HG02610 (cell line): ENCODE measurements around the gene ATL1.
"Not testable (repeated sequence)": the region's sequence is repeated elsewhere in the genome, so short reads cannot be mapped to it uniquely, and the experiment has no call there.

Source experiments
- ATAC-seq: cut with Tn5 transposase; IDR thresholded peaks from one replicate; pipeline ENCODE4 v1.9.1; 2021; ENCODE audit warnings: mild to moderate bottlenecking, moderate library complexity; ENCODE audit not compliant: unreplicated experiment

The ATL1 gene

GRCh38 chr14:50647753-50648152 lies 87.8 kb downstream of the ATL1 start:
- ATAC-seq, result no peak

DNA sequence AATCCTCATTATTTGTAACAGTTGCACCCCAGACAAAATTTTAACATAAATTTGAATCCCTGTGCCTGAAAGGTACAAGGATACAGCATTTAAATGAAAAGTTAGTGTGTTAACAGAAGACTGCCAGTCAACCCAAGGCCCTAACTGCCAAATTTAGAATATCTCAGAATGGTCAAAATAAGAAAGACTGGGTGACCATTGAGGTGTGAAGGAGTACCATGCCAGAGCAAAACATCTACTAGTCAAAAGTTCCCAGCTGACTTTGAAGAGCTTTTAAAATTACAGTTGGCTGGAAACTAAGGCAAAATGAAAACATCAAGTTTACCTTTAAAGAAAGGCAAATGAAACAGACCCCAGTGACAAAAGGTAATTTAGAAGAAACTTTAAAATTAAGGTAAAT lies 89.7 kb downstream of the ATL1 start:
- ATAC-seq, result no peak

DNA sequence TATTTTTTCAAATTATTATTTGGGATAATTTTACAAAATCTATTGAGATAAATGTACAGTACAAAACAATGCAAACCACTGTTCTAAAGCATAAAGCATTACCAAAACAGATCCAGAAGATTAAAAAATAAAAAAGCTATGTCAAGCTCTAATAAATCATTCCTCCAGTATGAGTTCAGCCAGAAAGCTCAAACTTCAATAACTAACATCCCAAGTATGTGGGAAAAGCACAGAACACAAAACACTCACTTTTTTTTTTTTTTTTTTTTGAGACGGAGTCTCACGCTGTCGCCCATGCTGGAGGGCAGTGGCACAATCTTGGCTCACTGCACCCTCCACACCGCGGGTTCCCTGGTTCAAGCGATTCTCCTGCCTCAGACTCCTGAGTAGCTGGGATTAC lies 96.8 kb downstream of the ATL1 start:
- ATAC-seq, result no peak

DNA sequence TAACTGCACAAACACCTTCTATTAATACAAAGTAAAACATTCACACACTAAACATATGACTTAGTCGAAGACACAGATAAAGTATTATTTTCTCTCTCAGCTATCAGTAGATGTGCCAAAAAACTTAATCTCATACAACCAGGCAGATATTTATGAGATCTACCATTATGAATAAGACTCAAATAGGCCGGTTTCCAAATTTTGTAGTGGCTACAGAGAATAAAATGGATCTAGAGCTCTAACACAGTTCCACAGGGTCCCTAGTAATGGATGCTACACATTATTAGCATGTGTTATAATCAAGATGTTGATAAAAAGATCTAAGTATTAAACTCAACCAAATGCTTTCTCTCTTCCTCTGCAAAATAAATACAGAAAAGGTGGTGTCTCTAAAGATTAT lies 97.8 kb downstream of the ATL1 start:
- ATAC-seq, result no peak

DNA sequence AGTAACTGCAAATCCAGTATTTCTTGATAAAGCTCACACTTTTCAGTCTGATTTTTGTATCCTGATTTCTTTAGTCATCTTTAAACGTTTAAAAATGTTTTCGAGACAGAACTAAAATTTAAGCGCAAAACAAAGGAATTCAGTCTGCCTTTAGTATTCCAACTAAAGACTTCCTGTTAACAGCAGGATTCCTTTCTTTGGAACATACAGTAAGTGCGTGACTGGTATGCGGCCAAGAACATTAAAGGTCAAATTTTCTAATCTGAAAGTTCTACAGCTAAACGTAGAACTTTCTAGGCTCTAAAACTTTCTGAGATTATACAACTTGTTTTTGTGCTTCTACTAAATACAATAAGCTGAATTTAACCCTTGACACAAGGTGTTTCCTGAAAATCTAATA lies 98.3 kb downstream of the ATL1 start:
- ATAC-seq, result no peak

GRCh38 chr14:50659327-50659974 lies 99.5 kb downstream of the ATL1 start:
- ATAC-seq, result no peak

DNA sequence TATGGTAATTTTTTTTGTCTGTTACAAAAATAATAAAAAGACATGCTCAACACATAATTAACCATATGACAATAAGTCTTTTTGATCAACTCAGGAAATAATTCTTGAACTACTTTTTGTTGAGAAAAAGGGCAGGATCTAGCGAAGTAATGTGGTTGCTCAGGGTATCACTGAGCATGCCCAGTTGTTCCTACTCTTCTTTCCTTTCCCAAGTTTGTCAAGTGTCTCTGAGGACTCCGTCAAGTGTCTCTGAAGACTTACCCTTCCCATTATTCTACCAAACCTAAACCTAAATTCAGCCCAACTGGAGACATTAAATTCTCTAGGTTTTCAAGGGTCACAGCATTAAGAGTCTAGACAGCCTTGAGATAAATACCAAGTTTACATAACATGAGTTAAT lies 104.6 kb downstream of the ATL1 start:
- not testable (repeated sequence) for ATAC-seq

DNA sequence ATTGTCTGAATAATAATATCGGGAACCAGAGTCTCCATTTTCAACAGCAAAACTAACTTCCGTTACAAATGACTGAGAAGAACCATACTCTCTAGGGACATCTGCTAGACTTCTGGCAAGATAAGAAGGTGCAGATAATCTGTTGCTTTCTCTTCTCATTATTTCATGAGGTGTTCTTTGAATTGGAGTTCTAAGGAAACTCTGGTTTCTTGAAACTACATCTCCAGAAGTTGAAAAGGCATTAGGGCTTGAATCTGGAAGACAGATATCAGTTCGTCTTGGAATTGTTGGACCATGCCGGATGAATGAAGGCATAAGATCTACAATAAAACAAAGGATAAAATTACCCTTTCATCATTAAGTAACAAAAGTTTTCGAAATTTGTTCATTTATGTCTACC lies 105.4 kb downstream of the ATL1 start:
- peak; percentile 41 for ATAC-seq

DNA sequence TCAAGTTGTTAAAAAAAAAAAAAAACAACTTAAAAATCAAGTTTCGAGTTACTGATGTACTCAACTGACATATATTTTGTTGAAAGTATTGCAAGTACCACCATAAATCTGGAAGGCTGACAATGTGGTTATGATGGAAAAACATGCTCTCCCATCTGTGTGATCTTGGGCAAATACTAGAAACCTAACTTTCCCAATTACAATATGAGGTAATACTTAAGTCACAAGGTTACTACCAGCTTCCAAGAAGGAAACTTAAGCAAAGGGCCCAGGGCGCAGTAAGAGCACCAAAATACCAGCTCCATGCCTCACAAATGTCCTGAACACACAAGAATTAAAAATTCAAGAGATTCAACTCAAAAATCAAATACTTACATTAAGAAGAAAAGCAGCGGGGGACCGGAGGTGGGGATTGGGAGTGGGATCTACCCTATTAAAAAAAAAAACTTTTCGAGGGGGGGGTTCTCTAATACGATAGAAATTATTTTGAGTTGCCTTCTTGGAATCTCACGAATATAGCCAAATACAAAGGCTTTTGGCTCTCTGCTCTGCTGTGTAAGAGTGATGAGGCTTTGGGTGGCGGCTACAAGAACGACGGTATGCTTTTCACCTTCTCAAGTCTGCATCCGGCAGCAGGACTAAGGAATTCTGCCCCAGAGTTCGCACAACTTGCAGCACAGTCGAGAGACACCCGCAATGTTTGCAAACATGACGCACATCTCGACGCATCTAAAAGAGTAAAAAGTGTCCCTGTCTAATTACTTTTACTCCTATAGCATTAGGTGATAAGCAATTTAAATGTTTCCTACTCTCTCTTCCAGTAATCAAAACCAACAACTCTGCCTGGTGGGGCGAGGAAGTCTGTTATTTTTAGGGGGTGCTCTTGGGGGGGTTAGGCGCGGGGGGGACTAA lies 107.1 kb downstream of the ATL1 start:
- ATAC-seq, result no peak

- ATAC-seq, result peak; percentile 43
Measured at GRCh38 chr14:50667684-50667995, 107.7 kb downstream of the ATL1 start.

- peak; percentile 51 for ATAC-seq
Measured at GRCh38 chr14:50667996-50668825, 108.3 kb downstream of the ATL1 start, which contains the start of gene SAV1. Gene SAV1 (minus strand): TSS chr14:50668306. CDS start chr14:50667967, 339 bp downstream.

DNA sequence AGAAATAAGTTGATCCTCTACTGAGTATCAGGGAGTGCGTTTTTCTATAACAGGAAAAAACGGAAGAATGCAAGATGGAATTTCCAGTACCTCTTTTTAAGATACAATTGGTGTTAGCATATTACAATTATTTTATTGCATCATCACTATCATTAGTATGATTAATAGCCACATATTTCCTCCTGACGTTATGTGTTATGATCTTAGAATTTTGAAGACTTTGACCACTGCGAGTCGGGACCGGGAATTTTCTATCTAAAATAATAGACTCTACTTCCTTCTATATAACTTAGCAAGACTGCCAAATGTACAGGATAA lies 108.8 kb downstream of the ATL1 start:
- ATAC-seq, result no peak

- ATAC-seq, result no peak
Measured at GRCh38 chr14:50669441-50669986, 109.6 kb downstream of the ATL1 start.

DNA sequence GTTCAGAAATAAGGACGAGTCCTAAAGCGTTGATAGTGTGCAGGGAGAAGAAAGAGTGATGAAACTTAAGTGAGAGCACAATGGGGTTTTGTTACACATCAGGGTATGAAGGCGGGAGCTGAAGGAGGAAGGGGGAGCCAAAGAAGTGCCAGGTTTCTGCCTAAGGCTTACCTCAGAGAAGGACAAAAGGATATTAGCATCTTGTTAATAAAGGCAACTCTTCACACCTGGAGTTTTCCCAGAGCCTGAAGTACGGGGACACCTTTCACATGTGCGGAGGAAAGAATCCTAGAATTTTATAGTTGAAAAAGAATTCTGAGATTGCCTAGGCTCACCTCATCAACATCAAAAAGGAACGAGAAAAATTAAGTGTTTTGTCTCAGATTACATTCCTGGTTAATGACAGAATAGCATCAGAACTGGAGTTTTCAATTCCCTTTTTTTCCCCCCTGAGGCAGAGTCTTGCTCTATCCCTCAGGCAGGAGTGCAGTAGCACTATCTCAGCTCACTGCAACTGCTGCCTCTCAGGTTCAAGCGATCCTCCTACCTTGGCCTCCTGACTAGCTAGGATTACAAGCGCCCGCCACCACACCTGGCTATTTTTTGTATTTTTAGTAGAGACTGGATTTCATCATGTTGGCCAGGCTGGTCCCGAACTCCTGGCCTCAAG lies 110.4 kb downstream of the ATL1 start:
- no peak for ATAC-seq

DNA sequence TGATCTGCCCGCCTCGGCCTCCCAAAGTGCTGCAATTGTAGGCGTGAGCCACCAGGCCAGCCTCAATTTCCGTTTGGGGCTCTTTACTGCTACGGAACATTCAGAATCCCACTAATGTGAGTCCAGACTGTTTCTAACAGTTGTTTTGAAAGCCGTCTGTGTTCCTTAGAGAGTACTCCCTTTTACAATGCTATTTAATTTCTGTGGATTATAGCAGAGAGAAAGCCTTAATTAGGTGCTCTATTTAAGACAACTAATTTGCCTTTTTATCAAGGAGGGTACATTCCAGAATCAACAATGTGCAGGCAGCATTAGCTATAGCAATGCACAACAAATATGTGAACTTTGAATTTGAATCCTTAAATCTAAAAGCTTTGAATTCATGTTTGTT lies 110.9 kb downstream of the ATL1 start:
- no peak for ATAC-seq

- no peak for ATAC-seq
Measured at GRCh38 chr14:50675597-50675996, 115.7 kb downstream of the ATL1 start.

DNA sequence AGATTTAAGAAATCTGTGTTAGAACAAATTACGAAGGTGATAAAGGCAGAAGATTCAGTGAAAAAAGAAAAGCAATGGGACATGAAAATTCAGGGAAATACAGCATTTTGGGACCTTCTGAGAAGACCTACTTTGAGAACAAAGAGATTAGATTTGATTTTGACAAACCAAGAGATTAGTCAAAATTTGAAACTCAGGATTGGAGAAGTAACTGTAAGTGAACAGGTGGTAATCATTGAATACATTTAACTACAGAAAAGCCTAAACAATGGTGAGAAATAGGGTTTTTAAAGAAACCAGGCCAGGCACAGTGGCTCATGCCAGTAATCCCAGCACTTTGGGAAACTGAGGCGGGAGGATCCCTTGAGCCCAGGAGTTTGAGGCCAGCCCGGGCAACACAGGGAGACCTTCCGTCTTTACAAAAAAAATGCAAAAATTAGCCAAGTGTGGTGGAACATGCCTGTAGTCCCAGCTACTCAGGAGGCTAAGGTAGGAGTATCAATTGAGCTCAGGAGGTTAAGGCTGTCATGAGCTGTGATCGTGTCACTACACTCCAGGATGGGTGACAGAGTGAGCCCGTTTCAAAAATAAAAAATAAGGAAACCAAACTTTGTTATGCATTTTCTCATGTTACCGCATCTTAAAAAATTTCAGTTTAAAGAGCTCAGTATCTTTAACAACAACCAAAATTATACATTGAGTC lies 117.0 kb downstream of the ATL1 start:
- peak; percentile 42 for ATAC-seq

- peak; percentile 87 for ATAC-seq
Measured at GRCh38 chr14:50677527-50678063, 117.7 kb downstream of the ATL1 start.

GRCh38 chr14:50678163-50678562 lies 118.2 kb downstream of the ATL1 start:
- no peak for ATAC-seq

GRCh38 chr14:50679674-50680073 lies 119.7 kb downstream of the ATL1 start:
- ATAC-seq, result no peak
